Mesenchymal stem cell (in vitro differentiated cells and primary cell): Measurements from ENCODE around the gene HNRNPUL1.

Source experiments
- DNase-seq: peaks from one replicate; pipeline ENCODE4 v3.0.0-alpha.2; 2013
- H2AFZ ChIP-seq: one replicate; pipeline ENCODE4 v1.6.1; 2013; ENCODE audit warnings: low read depth, mild to moderate bottlenecking, control low read depth, inconsistent platforms, low read length, moderate library complexity
- H2AK5ac ChIP-seq: 2 replicates; pipeline ENCODE4 v1.6.1; 2013; ENCODE audit warnings: low read length, moderate library complexity, mild to moderate bottlenecking, inconsistent platforms; ENCODE audit not compliant: severe bottlenecking
- H2BK120ac ChIP-seq: one replicate; pipeline ENCODE4 v1.6.1; 2013; ENCODE audit warnings: low read depth, mild to moderate bottlenecking, inconsistent platforms, low read length, moderate library complexity
- H2BK12ac ChIP-seq, 2 experiments: one replicate each; pipeline ENCODE4 v1.6.1; 2013; ENCODE audit warnings: inconsistent platforms in 2 of 2, low read length in 2 of 2, mild to moderate bottlenecking in 2 of 2, moderate library complexity in 2 of 2, control low read depth in 1 of 2
- H2BK15ac ChIP-seq: one replicate; pipeline ENCODE4 v1.6.1; 2013; ENCODE audit warnings: mild to moderate bottlenecking, low read depth, inconsistent platforms; ENCODE audit not compliant: poor library complexity, severe bottlenecking
- H2BK5ac ChIP-seq: 2 replicates; pipeline ENCODE4 v1.6.1; 2013; ENCODE audit warnings: low read depth, mild to moderate bottlenecking, low read length, control low read depth, inconsistent platforms; ENCODE audit not compliant: poor library complexity, severe bottlenecking
- H3K14ac ChIP-seq, 2 experiments: one replicate each; pipeline ENCODE4 v1.6.1; 2013; ENCODE audit warnings: inconsistent platforms in 2 of 2, low read length in 2 of 2, control low read depth in 1 of 2, mild to moderate bottlenecking in 1 of 2, moderate library complexity in 1 of 2
- H3K18ac ChIP-seq, 2 experiments: one replicate each; pipeline ENCODE4 v1.6.1; 2013; ENCODE audit warnings: inconsistent platforms in 2 of 2, low read length in 2 of 2, control low read depth in 1 of 2, low read depth in 1 of 2, mild to moderate bottlenecking in 1 of 2
- H3K23ac ChIP-seq, 2 experiments: one replicate each; pipeline ENCODE4 v1.6.1; 2013; ENCODE audit warnings: inconsistent platforms in 2 of 2, low read length in 2 of 2, mild to moderate bottlenecking in 2 of 2, moderate library complexity in 2 of 2, control low read depth in 1 of 2
- H3K27ac ChIP-seq: 2 replicates; pipeline ENCODE4 v1.5.1; 2013; ENCODE audit warnings: mild to moderate bottlenecking, moderate library complexity, low read length, control low read depth, inconsistent platforms; ENCODE audit not compliant: poor library complexity, severe bottlenecking
- H3K27me3 ChIP-seq, 2 experiments: 2 replicates each; pipeline versions ENCODE4 v1.6.1 to v1.7.0; 2013; ENCODE audit warnings: low read length in 2 of 2, mild to moderate bottlenecking in 2 of 2, moderate library complexity in 2 of 2, control low read depth in 1 of 2, inconsistent platforms in 1 of 2; ENCODE audit not compliant: control insufficient read depth in 1 of 2, insufficient read depth in 1 of 2
- H3K36me3 ChIP-seq, 2 experiments: 2 replicates each; pipeline versions ENCODE4 v1.6.1 to v1.7.0; 2013; ENCODE audit warnings: low read length in 2 of 2, control low read depth in 1 of 2, inconsistent platforms in 1 of 2, low read depth in 1 of 2, mild to moderate bottlenecking in 1 of 2; ENCODE audit not compliant: insufficient read depth in 2 of 2, control insufficient read depth in 1 of 2
- H3K4ac ChIP-seq, 2 experiments: one replicate each; pipeline ENCODE4 v1.6.1; 2013; ENCODE audit warnings: inconsistent platforms in 2 of 2, low read length in 2 of 2, mild to moderate bottlenecking in 2 of 2, moderate library complexity in 2 of 2, control low read depth in 1 of 2, low read depth in 1 of 2
- H3K4me1 ChIP-seq: 2 replicates; pipeline ENCODE4 v1.6.1; 2013; ENCODE audit warnings: low read depth, low read length, control low read depth; ENCODE audit not compliant: control insufficient read depth, insufficient read depth
- H3K4me2 ChIP-seq: 2 replicates; pipeline ENCODE4 v1.6.1; 2013; ENCODE audit warnings: low read length, mild to moderate bottlenecking, inconsistent platforms; ENCODE audit not compliant: poor library complexity, severe bottlenecking
- H3K4me3 ChIP-seq, 2 experiments: 2 replicates each; pipeline versions ENCODE4 v1.5.1 to v1.7.0; 2013; ENCODE audit warnings: low read length in 2 of 2, mild to moderate bottlenecking in 2 of 2, control low read depth in 1 of 2, low read depth in 1 of 2; ENCODE audit not compliant: insufficient read depth in 1 of 2
- H3K79me1 ChIP-seq: replicated peaks from 2 replicates; pipeline ENCODE4 v1.6.1; 2013; ENCODE audit warnings: mild to moderate bottlenecking, control low read depth, low read length, inconsistent platforms; ENCODE audit not compliant: poor library complexity, severe bottlenecking
- H3K9ac ChIP-seq: 2 replicates; pipeline ENCODE4 v1.7.0; 2013; ENCODE audit warnings: mild to moderate bottlenecking, low read length, moderate library complexity
- H3K9me3 ChIP-seq: 2 replicates; pipeline ENCODE4 v1.7.0; 2013; ENCODE audit warnings: mild to moderate bottlenecking, low read length; ENCODE audit not compliant: control insufficient read depth
- H4K8ac ChIP-seq: one replicate; pipeline ENCODE4 v1.6.1; 2013; ENCODE audit warnings: inconsistent platforms, mild to moderate bottlenecking, low read length, moderate library complexity
- H4K91ac ChIP-seq: one replicate; pipeline ENCODE4 v1.6.1; 2013; ENCODE audit warnings: mild to moderate bottlenecking, low read length, inconsistent platforms
- WGBS: methylation state at CpG from one replicate; pipeline ENCODE4 v1.1.7; 2013; ENCODE audit warnings: mixed read lengths; 5-methylcytosine and 5-hydroxymethylcytosine counted together

HNRNPUL1 gene

GRCh38 chr19:41218615-41219507 is 45.3 kb upstream of the HNRNPUL1 start, which contains the start of gene AXL:
Gene AXL, plus strand, starts transcription at chr19:41219223. Its CDS starts 170 bp downstream, at chr19:41219393.
- peak within 1 kb of the TSS; percentile 99 for H2BK120ac ChIP-seq
- H3K36me3 ChIP-seq = peaks cover 21 to 23% of the 10 kb centered on the region in 2 experiments
- H3K9ac ChIP-seq = peak within 1 kb of the TSS; percentile 98
- peak within 1 kb of the TSS; percentile 65 for H2AFZ ChIP-seq
- H2BK15ac ChIP-seq = peak within 1 kb of the TSS; percentile 76
- WGBS = 2% methylated on average over 25 of the region's 32 CpGs
- peak within 1 kb of the TSS; percentile 57 to 93 for H3K4ac ChIP-seq
- H3K4me1 ChIP-seq = peaks cover 34% of the 10 kb centered on the region
- H4K8ac ChIP-seq = peak within 1 kb of the TSS; percentile 93
- H3K4me3 ChIP-seq = peak within 1 kb of the TSS; percentile 85 to 98
- peak within 1 kb of the TSS; percentile 15 to 98 for H3K18ac ChIP-seq
- peak within 1 kb of the TSS; percentile 84 for H3K27ac ChIP-seq
- peak within 1 kb of the TSS; percentile 63 to 98 for H2BK12ac ChIP-seq
- H2BK5ac ChIP-seq = peak within 1 kb of the TSS; percentile 74
- H3K9me3 ChIP-seq = no peaks in the 10 kb centered on the region
- H3K4me2 ChIP-seq = peak within 1 kb of the TSS; percentile 51
- no peaks in the 10 kb centered on the region for H3K79me1 ChIP-seq
- peak within 1 kb of the TSS in 1 of 2 experiments; percentile 63 for H3K23ac ChIP-seq
- DNase-seq = peak; percentile 97
- peak within 1 kb of the TSS; percentile 31 for H4K91ac ChIP-seq
- no peaks in the 10 kb centered on the region for H3K27me3 ChIP-seq
- peak within 1 kb of the TSS; percentile 77 to 78 for H3K14ac ChIP-seq
- peak within 1 kb of the TSS; percentile 62 for H2AK5ac ChIP-seq

GRCh38 chr19:41219924-41220567 is 44.1 kb upstream of the HNRNPUL1 start:
- peak overlapping the region; percentile 93 to 94 for H3K4ac ChIP-seq
- peak overlapping the region; percentile 92 for H4K8ac ChIP-seq
- peak overlapping the region; percentile 76 for H2BK15ac ChIP-seq
- H2BK120ac ChIP-seq = peak overlapping the region; percentile 76
- peak overlapping the region; percentile 98 for H3K9ac ChIP-seq
- H3K14ac ChIP-seq = peak overlapping the region in 1 of 2 experiments; percentile 78
- peak overlapping the region; percentile 51 for H3K4me2 ChIP-seq
- H2BK12ac ChIP-seq = peak overlapping the region in 1 of 2 experiments; percentile 89
- H4K91ac ChIP-seq = peak overlapping the region; percentile 31
- H3K79me1 ChIP-seq = no peaks in the 10 kb centered on the region
- H3K23ac ChIP-seq = peak overlapping the region in 1 of 2 experiments; percentile 43
- WGBS = 0% methylated on average over 7 of the region's 16 CpGs
- H3K4me1 ChIP-seq = peaks cover 44% of the 10 kb centered on the region
- H2AFZ ChIP-seq = no peak overlapping the region
- H3K36me3 ChIP-seq = peaks cover 28 to 33% of the 10 kb centered on the region in 2 experiments
- peak overlapping the region; percentile 16 to 97 for H3K18ac ChIP-seq
- no peaks in the 10 kb centered on the region for H3K9me3 ChIP-seq
- H2BK5ac ChIP-seq = peak overlapping the region; percentile 74
- H2AK5ac ChIP-seq = peak overlapping the region; percentile 62
- H3K27ac ChIP-seq = peak overlapping the region; percentile 84
- DNase-seq = peak; percentile 79
- H3K27me3 ChIP-seq = no peaks in the 10 kb centered on the region
- peak overlapping the region; percentile 85 to 98 for H3K4me3 ChIP-seq

GRCh38 chr19:41220811-41221210 is 43.4 kb upstream of the HNRNPUL1 start:
- Histone ChIP-seq H2AK5ac (peak overlapping the region; percentile 40), H3K4me1 (peaks cover 47% of the 10 kb centered on the region), H3K79me1 (no peaks in the 10 kb centered on the region), H3K14ac (peak overlapping the region in 1 of 2 experiments; percentile 78), H2BK120ac (no peak overlapping the region), H4K8ac (no peak overlapping the region), H2BK15ac (no peak overlapping the region), H3K9me3 (no peaks in the 10 kb centered on the region), H2BK12ac (peak overlapping the region in 1 of 2 experiments; percentile 89), H4K91ac (peak overlapping the region; percentile 31), H3K4me3 (peak overlapping the region; percentile 85 to 98), H2AFZ (no peak overlapping the region), H3K9ac (peak overlapping the region; percentile 98), H3K18ac (peak overlapping the region in 1 of 2 experiments; percentile 97), H3K27me3 (no peaks in the 10 kb centered on the region), H3K4ac (peak overlapping the region; percentile 93 to 94), H2BK5ac (peak overlapping the region; percentile 74), H3K23ac (peak overlapping the region in 1 of 2 experiments; percentile 6), H3K4me2 (peak overlapping the region; percentile 51), H3K27ac (peak overlapping the region; percentile 84), H3K36me3 (peaks cover 28 to 33% of the 10 kb centered on the region in 2 experiments)
- 68% methylated on average over 9 of the region's 9 CpGs for WGBS
- DNase-seq = peak; percentile 57
